Measurements from ENCODE around the gene CNTN5. TPM values are rescaled to one million over a fixed set of nuclear protein-coding genes. Genes with fewer than 3 reads are reported as not detected.
"Not testable (repeated sequence)": the region's sequence is repeated elsewhere in the genome, so short reads cannot be mapped to it uniquely, and the experiment has no call there.

The CNTN5 gene
- total RNA-seq, 1 donor from 2014 or later = 3.2 TPM

- no peak for DNase-seq (ENCODE audit: extremely low spot score, unreplicated experiment)
- Mint-ChIP-seq H3K4me3 (no peak overlapping the region), H3K9me3 (no peaks in the 10 kb centered on the region), H3K36me3 (no peaks in the 10 kb centered on the region), H3K27ac (no peak overlapping the region), H3K27me3 (peaks cover 10% of the 10 kb centered on the region), H3K4me1 (ENCODE audit: unreplicated experiment) (no peaks in the 10 kb centered on the region)
- no peak for TF ChIP-seq CTCF (conservative IDR thresholded peaks at IDR 0.05)
These were observed 1208.3 kb downstream of the CNTN5 start for GRCh38 chr11:100229086-100229485.

GRCh38 chr11:100232006-100232405, 1211.3 kb downstream of the CNTN5 start:
- peaks cover 5% of the 10 kb centered on the region for H3K9me3 Mint-ChIP-seq
- DNase-seq (ENCODE audit: extremely low spot score, unreplicated experiment) = no peak
- no peaks in the 10 kb centered on the region for H3K4me1 Mint-ChIP-seq (ENCODE audit: unreplicated experiment)
- no peaks in the 10 kb centered on the region for H3K36me3 Mint-ChIP-seq
- no peak overlapping the region for H3K4me3 Mint-ChIP-seq
- peaks cover 12% of the 10 kb centered on the region for H3K27me3 Mint-ChIP-seq
- no peak overlapping the region for H3K27ac Mint-ChIP-seq
- no peak for TF ChIP-seq CTCF (conservative IDR thresholded peaks at IDR 0.05)

GRCh38 chr11:100235085-100235484, 1214.3 kb downstream of the CNTN5 start:
- no peak for TF ChIP-seq CTCF (conservative IDR thresholded peaks at IDR 0.05)
- Mint-ChIP-seq H3K9me3 (peaks cover 5% of the 10 kb centered on the region), H3K4me3 (no peak overlapping the region), H3K27ac (no peak overlapping the region), H3K4me1 (ENCODE audit: unreplicated experiment) (peaks cover 3% of the 10 kb centered on the region), H3K36me3 (no peaks in the 10 kb centered on the region), H3K27me3 (peaks cover 19% of the 10 kb centered on the region)
- DNase-seq (ENCODE audit: extremely low spot score, unreplicated experiment) = no peak

GRCh38 chr11:100240025-100240539, 1219.3 kb downstream of the CNTN5 start:
- H3K27me3 Mint-ChIP-seq = peaks cover 17% of the 10 kb centered on the region
- H3K36me3 Mint-ChIP-seq = no peaks in the 10 kb centered on the region
- H3K4me1 Mint-ChIP-seq (ENCODE audit: unreplicated experiment) = peaks cover 6% of the 10 kb centered on the region
- H3K27ac Mint-ChIP-seq = no peak overlapping the region
- no peak for TF ChIP-seq CTCF (conservative IDR thresholded peaks at IDR 0.05)
- no peak for DNase-seq (ENCODE audit: extremely low spot score, unreplicated experiment)
- H3K9me3 Mint-ChIP-seq = peaks cover 2% of the 10 kb centered on the region
- peak overlapping the region; percentile 13 for H3K4me3 Mint-ChIP-seq

- DNase-seq (ENCODE audit: extremely low spot score, unreplicated experiment) = no peak
- Mint-ChIP-seq H3K27me3 (peaks cover 6% of the 10 kb centered on the region), H3K9me3 (no peaks in the 10 kb centered on the region), H3K4me1 (ENCODE audit: unreplicated experiment) (no peaks in the 10 kb centered on the region), H3K27ac (no peak overlapping the region), H3K36me3 (no peaks in the 10 kb centered on the region), H3K4me3 (no peak overlapping the region)
- TF ChIP-seq CTCF (conservative IDR thresholded peaks at IDR 0.05) = no peak
These were observed 1227.0 kb downstream of the CNTN5 start for GRCh38 chr11:100247704-100248103.

- H3K36me3 Mint-ChIP-seq; H3K27ac Mint-ChIP-seq; DNase-seq (ENCODE audit: extremely low spot score, unreplicated experiment); H3K9me3 Mint-ChIP-seq; H3K4me3 Mint-ChIP-seq; H3K4me1 Mint-ChIP-seq (ENCODE audit: unreplicated experiment): not testable (repeated sequence)
- peaks cover 12% of the 10 kb centered on the region for H3K27me3 Mint-ChIP-seq
These were observed 1236.6 kb downstream of the CNTN5 start for GRCh38 chr11:100257238-100257803.
